HG03108 (cell line): ENCODE results near the gene AOPEP.

Source experiments
- ATAC-seq: cut with Tn5 transposase; IDR thresholded peaks from one replicate; pipeline ENCODE4 v1.9.1; 2021; ENCODE audit warnings: moderate library complexity; ENCODE audit not compliant: unreplicated experiment

Gene AOPEP

GRCh38 chr9:95048225-95049087 is 322.0 kb downstream of the AOPEP start:
- ATAC-seq: peak; percentile 72

- ATAC-seq: no peak
Observed at GRCh38 chr9:95049761-95050160, 323.3 kb downstream of the AOPEP start.

GRCh38 chr9:95053611-95054570 is 327.4 kb downstream of the AOPEP start:
- no peak for ATAC-seq

GRCh38 chr9:95055334-95055850 is 328.9 kb downstream of the AOPEP start:
- ATAC-seq: no peak

GRCh38 chr9:95055851-95056551 is 329.5 kb downstream of the AOPEP start:
- no peak for ATAC-seq

- no peak for ATAC-seq
Observed at GRCh38 chr9:95057101-95057500, 330.6 kb downstream of the AOPEP start.

GRCh38 chr9:95058121-95058785 is 331.8 kb downstream of the AOPEP start:
- no peak for ATAC-seq

GRCh38 chr9:95058795-95059386 is 332.4 kb downstream of the AOPEP start:
- no peak for ATAC-seq

GRCh38 chr9:95060234-95060633 is 333.7 kb downstream of the AOPEP start:
- ATAC-seq: no peak

- ATAC-seq: no peak
Observed at GRCh38 chr9:95060916-95061315, 334.4 kb downstream of the AOPEP start.

GRCh38 chr9:95061916-95062595 is 335.6 kb downstream of the AOPEP start:
- no peak for ATAC-seq

GRCh38 chr9:95062596-95063065 is 336.1 kb downstream of the AOPEP start:
- no peak for ATAC-seq

- no peak for ATAC-seq
Observed at GRCh38 chr9:95063300-95063699, 336.8 kb downstream of the AOPEP start.

GRCh38 chr9:95065224-95065623 is 338.7 kb downstream of the AOPEP start:
- no peak for ATAC-seq

GRCh38 chr9:95067057-95067456 is 340.6 kb downstream of the AOPEP start:
- no peak for ATAC-seq

GRCh38 chr9:95067897-95068296 is 341.4 kb downstream of the AOPEP start:
- no peak for ATAC-seq

- no peak for ATAC-seq
Observed at GRCh38 chr9:95070549-95071021, 344.1 kb downstream of the AOPEP start.

GRCh38 chr9:95071450-95071849 is 345.0 kb downstream of the AOPEP start:
- ATAC-seq: no peak

GRCh38 chr9:95071925-95072324 is 345.4 kb downstream of the AOPEP start:
- ATAC-seq: no peak
